Dermis blood vessel endothelial cell (primary cell): ENCODE data around the gene MS4A3. TPM values are rescaled to one million over a fixed set of nuclear protein-coding genes. Genes with fewer than 3 reads are reported as not detected.
"Not testable (repeated sequence)": the region's sequence is repeated elsewhere in the genome, so short reads cannot be mapped to it uniquely, and the experiment has no call there.

Experiments
- DNase-seq: peaks from one replicate; pipeline ENCODE4 v3.0.0; 2010
- total RNA-seq: library from RNA; depleted of rRNA; stranded (reverse); fragments of >200 nt; gene quantifications from 2 replicates; pipeline ENCODE4 v1.2.3, GENCODE V29; 2014

MS4A3 gene
- total RNA-seq, 1 donor from 2014 or later = not detected

DNA sequence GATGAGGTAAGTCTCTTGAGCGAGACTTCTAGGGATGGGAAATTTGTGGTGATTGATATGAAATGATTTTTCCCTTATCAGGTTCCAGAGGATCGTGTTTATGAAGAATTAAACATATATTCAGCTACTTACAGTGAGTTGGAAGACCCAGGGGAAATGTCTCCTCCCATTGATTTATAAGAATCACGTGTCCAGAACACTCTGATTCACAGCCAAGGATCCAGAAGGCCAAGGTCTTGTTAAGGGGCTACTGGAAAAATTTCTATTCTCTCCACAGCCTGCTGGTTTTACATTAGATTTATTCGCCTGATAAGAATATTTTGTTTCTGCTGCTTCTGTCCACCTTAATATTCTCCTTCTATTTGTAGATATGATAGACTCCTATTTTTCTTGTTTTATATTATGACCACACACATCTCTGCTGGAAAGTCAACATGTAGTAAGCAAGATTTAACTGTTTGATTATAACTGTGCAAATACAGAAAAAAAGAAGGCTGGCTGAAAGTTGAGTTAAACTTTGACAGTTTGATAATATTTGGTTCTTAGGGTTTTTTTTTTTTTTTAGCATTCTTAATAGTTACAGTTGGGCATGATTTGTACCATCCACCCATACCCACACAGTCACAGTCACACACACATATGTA lies 39.1 kb downstream of the MS4A3 start:
- DNase-seq = no peak

DNA sequence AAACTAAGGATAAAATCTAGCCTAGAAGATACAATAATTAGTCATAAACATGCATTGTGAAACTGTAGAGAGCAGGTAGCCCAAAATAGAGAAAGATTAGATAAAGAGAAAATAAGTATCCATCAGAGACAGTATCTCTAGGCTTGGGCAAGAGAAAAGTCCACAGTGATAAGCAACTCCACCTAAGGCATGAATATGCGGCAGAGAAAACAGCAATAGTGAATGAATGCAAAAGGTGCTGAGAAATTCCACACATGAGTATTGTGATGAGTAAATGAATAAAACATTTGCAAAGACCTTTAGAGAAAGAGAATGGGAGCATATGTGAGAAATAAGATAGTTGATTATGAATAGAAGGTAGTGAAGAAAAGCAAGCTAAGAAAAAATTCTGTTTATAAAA lies 40.7 kb downstream of the MS4A3 start:
- DNase-seq = no peak

DNA sequence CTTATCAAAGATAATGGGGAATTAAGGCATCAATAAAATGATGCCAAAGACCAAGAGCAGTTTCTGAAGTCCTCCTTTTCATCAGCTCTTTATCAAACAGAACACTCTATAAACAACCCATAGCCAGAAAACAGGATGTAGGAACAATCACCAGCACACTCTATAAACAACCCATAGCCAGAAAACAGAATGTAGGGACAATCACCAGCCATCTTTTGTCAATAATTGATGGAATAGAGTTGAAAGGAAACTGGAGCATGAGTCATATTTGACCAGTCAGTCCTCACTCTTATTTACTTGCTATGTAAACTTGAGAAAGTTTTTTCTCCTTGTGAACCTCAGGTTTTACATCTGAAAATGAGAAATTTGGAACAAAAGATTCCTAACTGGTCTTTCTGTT lies 42.0 kb downstream of the MS4A3 start:
- DNase-seq = peak; percentile 48

DNA sequence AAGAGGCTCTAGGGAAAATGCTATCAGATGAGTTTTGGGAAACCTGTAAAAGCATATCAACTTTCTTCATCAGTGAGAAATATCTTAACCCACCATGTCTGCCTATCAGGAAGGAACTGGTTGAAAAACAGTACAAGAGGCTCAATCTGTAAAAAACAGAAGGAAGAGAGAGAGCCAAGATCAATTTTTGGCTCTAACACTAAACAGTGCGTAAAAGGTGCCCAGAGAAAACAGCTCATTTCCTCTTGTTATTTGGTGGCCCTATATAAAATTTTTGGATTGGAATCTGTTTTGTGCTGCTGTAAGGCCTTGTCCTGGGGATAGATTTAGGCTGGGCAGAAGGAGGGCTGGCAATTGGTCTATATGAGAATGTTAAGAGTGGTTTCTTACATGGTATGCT lies 44.1 kb downstream of the MS4A3 start:
- DNase-seq = peak; percentile 25

DNA sequence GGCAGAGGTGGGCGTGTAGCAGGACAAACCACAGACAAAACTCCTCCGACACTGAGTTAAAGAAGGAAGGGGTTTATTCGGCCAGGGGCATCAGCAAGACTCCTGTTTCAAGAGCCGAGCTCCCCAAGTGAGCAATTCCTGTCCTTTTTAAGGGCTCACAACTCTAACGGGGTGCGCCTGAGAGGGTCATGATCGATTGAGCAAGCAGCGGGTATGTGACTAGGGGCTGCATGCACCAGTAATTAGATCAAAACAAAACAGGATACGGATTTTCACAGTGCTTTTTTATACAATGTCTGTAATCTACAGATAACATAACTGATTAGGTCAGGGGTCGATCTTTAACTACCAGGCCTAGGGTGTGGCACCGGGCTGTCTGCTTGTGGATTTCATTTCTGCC lies 44.9 kb downstream of the MS4A3 start:
- not testable (repeated sequence) for DNase-seq

DNA sequence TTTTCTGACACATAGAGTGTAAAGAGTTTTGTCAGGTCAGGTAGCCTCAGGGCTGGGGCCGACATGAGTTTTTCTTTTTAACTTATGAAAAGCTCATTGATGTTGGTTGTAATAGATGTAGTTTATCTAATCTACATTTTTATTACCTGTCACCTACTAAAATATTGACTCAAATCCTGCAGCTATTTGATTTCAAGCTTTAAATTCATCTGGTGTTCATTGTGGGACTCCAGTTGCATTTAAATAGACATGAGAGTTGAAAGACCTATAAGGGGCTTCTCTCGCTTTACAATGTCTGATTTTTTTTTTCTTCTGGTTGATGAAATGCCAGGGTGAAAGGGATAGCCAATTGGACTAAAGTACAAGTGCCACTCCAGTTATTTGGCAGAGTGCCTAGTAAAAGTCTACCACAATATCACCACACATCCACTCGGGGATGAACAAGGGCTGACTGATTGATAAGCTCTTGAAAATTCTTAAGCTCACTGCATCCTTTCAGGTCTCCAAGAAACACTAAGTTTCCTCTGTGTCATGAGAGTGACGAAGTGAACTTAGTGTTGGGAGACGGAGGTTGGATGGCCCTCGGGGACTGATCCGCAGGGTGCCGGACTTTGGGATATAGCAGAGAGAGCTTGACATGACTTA lies 48.1 kb downstream of the MS4A3 start:
- DNase-seq = not testable (repeated sequence)

DNA sequence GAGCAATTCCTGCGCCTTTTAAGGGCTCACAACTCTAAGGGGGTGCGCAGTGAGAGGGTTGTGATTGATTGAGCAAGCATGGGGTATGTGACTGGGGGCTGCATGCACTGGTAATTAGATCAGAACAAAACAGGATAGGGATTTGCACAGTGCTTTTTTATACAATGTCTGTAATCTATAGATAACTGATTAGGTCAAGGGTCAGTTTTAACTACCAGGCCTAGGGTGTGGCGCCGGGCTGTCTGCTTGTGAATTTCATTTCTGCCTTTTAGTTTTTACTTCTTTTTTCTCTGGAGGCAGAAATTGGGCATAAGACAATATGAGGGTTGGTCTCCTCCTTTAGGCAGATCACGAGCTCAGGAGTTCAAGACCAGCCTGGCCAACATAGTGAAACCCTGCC lies 52.2 kb downstream of the MS4A3 start:
- DNase-seq = not testable (repeated sequence)

DNA sequence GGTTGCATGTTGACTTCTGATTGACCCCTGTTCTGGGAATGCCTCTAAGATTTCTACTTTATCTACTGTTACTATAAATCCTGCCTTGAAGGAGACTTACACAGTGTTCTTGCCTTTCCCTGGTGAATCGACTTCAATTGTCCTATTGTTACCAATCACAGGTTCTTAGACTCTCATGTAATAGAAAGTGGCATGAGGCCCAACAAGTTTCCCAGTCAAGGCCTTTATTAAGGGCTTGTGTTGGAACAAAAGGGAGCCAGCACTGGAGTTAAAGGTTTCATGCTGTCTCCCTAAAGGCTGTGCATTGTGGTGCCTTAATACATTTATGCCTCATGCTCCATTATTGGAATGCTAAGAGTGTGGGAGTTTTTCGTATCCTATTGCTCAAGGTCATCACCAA lies 55.3 kb downstream of the MS4A3 start:
- DNase-seq = no peak

DNA sequence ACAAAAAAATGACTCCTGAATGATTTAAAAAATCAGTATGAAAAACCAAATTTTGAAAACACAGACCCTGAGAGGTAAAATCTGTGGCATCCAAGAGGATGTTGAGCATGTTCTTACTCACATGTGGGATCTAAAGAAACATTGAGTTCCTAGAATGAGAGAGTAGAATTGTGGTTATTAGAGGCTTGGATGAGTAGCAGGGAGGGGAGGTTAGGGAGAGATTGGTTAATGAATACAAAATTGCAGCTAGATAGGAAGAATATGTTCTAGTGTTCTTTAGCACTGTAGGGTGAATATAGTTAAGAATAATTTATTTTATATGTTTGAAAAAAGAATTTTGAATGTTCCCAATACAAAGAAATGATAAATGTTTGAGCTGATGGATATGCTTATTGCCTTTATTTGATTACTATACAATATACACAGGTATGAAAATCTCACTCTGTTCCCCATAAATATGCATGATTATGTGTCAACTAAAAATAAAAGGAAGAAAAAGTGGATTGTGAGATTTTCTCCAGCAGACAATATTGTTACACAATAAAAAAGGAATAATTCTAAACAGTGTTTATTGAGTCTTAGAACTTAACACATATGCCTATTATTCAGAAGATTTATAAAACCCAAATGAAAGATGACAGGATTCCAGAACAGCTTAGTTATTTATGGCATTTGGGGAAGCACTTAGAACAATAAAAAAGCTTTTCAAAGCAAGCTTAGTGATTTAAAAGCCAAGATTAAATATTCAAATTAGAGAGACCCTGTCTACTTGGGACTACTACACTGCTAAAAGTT lies 60.7 kb downstream of the MS4A3 start:
- no peak for DNase-seq

DNA sequence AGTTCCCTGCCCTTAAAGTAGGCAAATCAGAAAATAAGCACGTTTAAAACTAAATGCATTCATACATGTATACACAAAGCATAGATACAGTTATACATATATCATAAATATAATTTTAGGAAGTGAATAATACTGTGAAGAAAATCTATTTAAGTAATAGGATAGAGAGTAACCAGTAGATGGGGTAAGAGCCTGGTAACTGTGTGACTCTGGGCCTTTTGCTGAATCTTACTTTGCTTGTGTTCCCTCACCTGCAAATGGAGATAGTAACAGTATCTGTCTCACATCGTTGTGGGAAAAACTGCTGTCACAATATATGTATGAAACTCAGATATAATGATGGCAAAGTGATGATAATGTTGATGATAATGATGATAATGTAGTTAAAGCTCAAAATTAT lies 61.9 kb downstream of the MS4A3 start:
- peak; percentile 51 for DNase-seq

DNA sequence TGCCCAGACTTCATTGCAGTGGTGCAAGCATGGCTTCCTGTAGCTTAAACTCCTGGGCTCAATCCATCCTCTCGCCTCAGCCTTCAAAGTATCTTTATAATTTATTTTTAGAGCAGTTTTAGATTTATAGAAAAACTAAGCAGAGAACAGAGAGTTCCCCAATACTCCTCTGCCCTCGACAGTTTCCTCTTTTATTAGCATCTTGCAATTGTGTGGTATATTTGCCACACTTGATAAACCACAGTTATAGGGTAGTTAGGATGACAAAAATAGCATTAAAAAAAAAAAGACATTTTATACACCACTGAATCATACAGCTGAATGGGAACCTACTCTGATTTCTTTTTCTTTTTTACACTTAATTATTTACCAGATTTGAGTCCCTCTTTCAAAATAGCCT lies 63.2 kb downstream of the MS4A3 start:
- no peak for DNase-seq

Other genes starting within 250 kb of the MS4A3 start
- gene MRPL16, start 245.9 kb upstream of the MS4A3 start, total RNA-seq = 35.9 and 44.5 TPM in 2 replicates
- gene CBLIF, start 211.2 kb upstream of the MS4A3 start, total RNA-seq = not detected in 2 replicates
- 0.17 TPM in 1 of 2 replicates, not detected in the other for gene TCN1, start 190.2 kb upstream of the MS4A3 start, total RNA-seq
- gene OOSP3, start 177.9 kb upstream of the MS4A3 start, total RNA-seq = not detected in 2 replicates
- not detected in 2 replicates for gene OOSP1, start 118.2 kb upstream of the MS4A3 start, total RNA-seq
- gene OOSP4A, start 92.6 kb upstream of the MS4A3 start, total RNA-seq = not detected in 2 replicates
- not detected in 2 replicates for gene OOSP4B, start 39.5 kb upstream of the MS4A3 start, total RNA-seq
- gene OOSP2, start 16.3 kb upstream of the MS4A3 start, total RNA-seq = not detected in 2 replicates
- gene MS4A2, start 32.0 kb downstream of the MS4A3 start, total RNA-seq = not detected in 2 replicates
- gene MS4A6A, start 126.4 kb downstream of the MS4A3 start, total RNA-seq = 1.3 and 6.0 TPM in 2 replicates
- not detected in 2 replicates for gene MS4A4E, start 186.5 kb downstream of the MS4A3 start, total RNA-seq
- gene MS4A4A, start 224.0 kb downstream of the MS4A3 start, total RNA-seq = not detected in 2 replicates